HG02678 (cell line): ENCODE data around the gene WSB1.
A peak's percentile ranks its signal among the peaks of the same experiment; 100 is the strongest.
"Not testable (repeated sequence)": the region's sequence is repeated elsewhere in the genome, so short reads cannot be mapped to it uniquely, and the experiment has no call there.

Source experiments
- ATAC-seq: cut with Tn5 transposase; IDR thresholded peaks from one replicate; pipeline ENCODE4 v1.9.1; 2021; ENCODE audit warnings: mild to moderate bottlenecking, moderate library complexity; ENCODE audit not compliant: unreplicated experiment

WSB1 gene, protein sequence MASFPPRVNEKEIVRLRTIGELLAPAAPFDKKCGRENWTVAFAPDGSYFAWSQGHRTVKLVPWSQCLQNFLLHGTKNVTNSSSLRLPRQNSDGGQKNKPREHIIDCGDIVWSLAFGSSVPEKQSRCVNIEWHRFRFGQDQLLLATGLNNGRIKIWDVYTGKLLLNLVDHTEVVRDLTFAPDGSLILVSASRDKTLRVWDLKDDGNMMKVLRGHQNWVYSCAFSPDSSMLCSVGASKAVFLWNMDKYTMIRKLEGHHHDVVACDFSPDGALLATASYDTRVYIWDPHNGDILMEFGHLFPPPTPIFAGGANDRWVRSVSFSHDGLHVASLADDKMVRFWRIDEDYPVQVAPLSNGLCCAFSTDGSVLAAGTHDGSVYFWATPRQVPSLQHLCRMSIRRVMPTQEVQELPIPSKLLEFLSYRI

GRCh38 chr17:27293898-27294688, at the start of gene WSB1:
TSS of gene WSB1 (plus strand) at chr17:27294114. CDS start at chr17:27294396, 282 bp downstream.
- ATAC-seq = peak; percentile 82

- no peak for ATAC-seq
Measured at GRCh38 chr17:27244491-27245223, 49.3 kb upstream of the WSB1 start.

GRCh38 chr17:27245230-27245696, 48.7 kb upstream of the WSB1 start:
- peak; percentile 86 for ATAC-seq

GRCh38 chr17:27246537-27246936, 47.4 kb upstream of the WSB1 start:
- no peak for ATAC-seq

GRCh38 chr17:27247071-27247957, 46.6 kb upstream of the WSB1 start:
- ATAC-seq = no peak

- ATAC-seq = no peak
Measured at GRCh38 chr17:27247958-27248342, 46.0 kb upstream of the WSB1 start.

DNA sequence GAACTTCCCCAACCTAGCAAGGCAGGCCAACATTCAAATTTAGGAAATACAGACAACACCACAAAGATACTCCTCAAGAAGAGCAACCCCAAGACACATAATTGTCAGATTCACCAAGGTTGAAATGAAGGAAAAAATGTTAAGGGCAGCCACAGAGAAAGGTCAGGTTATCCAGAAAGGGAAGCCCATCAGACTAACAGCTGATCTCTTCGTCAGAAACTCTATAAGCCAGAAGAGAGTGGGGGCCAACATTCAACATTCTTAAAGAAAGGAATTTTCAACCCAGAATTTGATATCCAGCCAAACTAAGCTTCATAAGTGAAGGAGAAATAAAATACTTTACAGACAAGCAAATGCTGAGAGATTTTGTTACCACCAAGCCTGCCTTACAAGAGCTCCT, 43.1 kb upstream of the WSB1 start:
- ATAC-seq = not testable (repeated sequence)

DNA sequence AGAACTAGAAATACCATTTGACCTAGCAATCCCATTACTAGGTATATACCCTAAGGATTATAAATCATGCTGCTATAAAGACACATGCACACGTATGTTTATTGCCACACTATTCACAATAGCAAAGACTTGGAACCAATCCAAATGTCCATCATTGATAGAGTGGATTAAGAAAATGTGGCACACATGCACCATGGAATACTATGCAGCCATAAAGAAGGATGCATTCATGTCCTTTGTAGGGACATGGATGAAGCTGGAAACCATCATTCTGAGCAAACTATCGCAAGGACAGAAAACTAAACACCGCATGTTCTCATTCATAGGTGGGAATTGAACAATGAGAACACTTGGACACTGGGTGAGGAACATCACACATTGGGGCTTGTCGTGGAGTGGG, 39.1 kb upstream of the WSB1 start:
- not testable (repeated sequence) for ATAC-seq

DNA sequence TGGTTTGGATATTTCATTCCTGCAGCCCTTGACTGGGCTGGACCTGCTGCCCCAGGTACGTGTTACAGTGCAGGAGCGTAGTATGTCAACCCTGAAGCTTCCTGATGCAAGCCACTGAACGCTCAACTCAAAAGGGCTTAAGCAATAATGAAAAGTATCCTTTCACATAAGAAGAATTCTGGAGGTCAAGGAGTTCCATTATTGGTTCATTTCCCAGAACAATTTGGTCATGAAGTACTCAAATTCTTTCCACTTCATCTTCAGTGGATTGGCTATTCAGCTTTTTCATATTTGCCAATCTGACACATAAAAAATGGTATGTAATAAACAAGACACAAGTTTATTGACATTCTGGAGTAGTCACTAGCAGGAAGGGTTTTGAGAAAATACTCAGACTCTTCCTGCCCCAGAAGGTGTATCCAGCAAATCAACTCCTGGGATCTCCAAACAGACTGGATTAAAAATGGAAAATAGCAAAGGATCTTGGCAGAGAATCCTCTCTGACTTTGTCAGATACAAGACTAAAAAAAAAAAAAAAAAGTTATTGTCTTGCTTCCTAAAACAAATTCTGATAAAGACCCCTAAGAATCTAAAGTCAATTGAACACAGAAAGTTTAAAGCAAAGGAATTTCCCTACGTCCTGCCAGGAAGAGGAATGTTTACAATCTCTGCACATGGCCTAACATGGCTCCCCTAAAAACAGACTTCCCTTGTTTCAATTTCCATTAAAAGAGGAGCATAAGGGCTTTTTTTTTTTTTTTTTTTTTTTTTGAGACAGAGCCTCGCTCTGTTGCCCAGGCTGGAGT, 37.5 kb upstream of the WSB1 start:
- ATAC-seq = no peak

GRCh38 chr17:27257031-27257357, 36.9 kb upstream of the WSB1 start:
- ATAC-seq = no peak

DNA sequence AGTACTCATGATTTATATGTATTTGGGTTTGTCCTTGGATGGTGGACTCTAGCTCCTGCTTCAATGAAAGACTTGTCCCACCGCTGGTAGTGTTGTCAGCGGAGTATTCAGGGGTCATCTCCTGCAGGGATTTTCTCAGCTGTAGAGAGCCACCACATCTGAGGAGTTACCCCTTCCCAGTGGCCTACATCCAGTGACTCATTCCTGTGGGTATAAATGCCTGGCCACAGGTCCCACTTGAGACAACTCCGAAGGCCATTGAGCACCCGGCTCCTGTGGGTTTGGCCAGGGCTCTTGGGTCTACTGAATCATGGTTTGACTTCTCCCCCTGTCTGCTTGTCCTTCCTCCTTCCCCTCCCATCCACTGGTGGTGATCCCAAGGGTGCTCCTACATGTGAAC, 34.6 kb upstream of the WSB1 start:
- no peak for ATAC-seq

GRCh38 chr17:27263386-27263785, 30.5 kb upstream of the WSB1 start:
- no peak for ATAC-seq

- ATAC-seq = no peak
Measured at GRCh38 chr17:27264068-27264812, 29.7 kb upstream of the WSB1 start.

DNA sequence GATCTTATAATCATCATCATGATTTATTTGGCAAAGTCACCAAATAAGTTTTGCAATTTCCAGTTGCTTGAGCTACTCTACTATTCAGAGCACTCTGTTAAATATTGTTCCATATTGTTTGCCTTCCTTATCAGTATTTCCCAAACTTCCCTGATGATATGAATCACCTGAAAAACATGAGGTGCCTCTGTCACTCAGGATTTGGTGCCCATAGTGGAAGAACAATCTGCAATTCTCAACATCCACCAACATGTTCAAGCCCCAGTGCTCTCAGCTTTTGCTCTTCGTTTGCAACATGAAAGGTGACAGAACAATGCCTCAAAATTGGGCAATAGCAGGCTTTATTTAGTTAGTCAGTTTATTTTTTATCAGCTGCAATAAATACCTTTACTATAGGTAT, 28.6 kb upstream of the WSB1 start:
- no peak for ATAC-seq

DNA sequence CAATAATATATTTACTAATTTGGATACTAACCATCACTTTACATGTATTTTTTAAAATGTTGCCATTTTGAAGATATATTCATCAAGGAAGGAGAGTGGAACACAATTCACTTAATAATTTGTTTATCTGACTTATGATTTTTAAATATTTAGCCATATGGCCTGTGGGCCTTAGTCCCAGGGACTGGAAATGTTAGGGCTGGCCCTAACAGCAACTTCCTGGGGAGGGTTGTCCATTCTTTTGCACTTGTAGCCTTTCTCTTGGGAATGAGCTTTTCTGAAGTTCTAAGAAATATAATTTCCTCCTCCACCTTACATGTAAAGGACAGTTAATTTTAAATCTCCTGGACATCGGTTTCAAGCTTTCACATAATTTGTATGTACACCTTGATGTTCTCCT, 27.7 kb upstream of the WSB1 start:
- no peak for ATAC-seq

- ATAC-seq = no peak
Measured at GRCh38 chr17:27268394-27269085, 25.4 kb upstream of the WSB1 start.

DNA sequence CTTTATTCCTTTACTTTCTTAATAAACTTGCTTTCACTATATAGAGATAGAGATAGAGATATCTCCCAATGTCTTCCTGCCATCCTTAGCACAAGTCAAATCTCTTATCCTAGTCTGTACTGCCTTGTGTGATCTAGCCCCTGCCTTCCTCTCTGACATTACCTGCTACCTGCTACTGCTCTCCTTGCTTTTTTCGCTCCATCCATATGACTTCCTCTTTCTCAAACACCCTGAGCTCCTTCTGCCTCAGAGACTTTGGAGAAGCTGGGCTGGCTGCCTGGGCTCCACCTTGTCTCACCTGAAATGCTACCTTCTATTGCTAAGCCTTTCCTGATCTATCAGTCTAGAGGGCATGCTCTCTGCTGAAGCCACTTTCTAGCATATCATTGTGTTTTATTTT, 24.7 kb upstream of the WSB1 start:
- ATAC-seq = no peak

- no peak for ATAC-seq
Measured at GRCh38 chr17:27269974-27270373, 23.9 kb upstream of the WSB1 start.
